Measurements from ENCODE around the gene ZNF175.

The ZNF175 gene

DNA sequence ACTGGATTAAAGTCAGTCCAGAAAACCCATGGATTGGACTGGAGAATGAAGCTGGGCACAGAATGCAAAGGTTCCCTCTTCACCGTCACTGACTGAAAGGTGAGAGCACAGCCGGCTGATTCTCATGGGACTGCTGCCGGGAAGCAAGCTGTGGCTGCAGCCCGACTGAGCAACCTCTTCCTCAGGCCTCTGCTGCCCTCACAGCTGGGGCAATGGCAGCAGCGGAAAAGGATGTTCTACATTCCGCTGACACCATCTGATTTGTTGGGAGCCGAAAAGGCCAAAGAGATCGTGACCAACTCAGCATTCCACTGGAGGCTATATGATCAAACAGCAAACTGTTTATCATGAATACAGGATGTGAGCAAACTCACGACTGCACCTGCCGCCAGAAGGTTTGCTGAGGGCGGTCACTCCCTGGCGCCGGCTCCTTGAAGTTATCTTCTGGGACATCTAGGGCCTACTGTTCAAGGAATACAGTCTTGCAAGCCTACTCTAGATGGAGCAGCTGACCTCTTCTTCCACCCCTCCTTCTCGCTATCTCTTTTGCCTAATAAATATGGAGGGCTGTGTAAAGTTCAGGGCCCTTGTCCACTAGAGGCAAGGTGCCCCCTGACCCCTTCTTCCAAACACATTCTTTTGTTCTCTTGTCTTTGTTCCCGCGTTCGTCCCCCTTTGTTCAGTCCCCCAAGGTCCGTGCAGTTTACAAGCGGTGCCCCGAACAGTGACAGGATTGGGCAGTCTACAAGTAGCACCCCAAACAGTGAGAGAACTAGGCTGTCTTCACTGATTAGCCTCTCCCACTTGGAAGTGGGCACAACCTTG is 20.0 kb upstream of the ZNF175 start:
- no peak for FAIRE-seq

DNA sequence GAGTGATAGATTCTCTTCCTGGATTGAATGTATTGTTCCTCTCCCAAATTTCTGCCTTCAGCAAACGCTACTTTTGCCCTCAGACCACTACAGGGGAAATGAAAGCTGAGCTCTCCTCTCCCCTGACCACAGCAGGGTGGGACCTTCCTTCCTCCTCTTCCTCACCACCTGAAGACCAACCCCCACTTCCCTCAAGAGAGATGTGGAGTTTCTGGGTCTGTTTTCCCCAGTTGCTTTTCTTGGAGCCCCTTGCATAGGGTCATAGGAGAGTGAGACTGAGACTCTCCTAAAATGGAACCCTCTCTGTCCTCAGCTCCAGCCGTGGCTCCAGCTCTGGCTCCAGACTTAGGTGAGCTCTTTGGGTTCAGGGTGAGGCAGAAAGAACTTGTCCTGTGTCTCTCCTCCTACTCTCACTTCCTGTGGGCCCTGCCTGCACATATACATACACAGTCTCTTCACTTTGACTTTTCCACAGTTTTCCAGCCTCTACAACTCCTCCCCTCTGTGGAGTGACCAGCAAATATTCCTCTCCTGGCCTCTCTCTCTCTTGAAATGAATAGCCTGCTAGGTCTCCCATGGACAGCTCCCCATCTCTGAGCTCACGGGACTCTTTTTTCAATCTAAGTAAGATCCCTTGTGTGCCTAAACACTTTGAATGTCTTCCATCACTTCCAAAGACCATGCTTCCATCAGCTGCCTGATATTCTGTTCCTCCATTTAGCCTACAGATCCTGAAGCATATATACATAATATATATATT is 19.2 kb upstream of the ZNF175 start:
- FAIRE-seq = no peak

DNA sequence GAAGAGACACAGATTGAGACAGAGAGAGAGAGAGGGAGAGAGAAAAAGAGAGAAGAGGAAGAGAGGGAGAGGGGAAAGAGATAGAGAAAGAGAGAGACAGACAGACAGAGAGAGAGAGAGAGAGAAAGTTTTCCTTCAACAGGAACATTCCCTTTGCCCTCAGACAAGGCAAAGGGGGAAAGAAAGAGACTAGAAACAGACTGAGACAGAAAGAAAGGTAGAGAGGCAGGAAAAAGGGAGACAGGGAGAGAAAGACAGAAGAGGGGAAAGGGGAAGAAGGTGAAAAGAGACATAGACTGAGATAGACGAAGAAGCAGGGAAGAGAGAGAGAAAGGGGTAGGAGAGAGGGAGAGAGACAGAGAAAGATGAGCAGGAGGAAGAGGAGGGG is 18.5 kb upstream of the ZNF175 start:
- no peak for FAIRE-seq

DNA sequence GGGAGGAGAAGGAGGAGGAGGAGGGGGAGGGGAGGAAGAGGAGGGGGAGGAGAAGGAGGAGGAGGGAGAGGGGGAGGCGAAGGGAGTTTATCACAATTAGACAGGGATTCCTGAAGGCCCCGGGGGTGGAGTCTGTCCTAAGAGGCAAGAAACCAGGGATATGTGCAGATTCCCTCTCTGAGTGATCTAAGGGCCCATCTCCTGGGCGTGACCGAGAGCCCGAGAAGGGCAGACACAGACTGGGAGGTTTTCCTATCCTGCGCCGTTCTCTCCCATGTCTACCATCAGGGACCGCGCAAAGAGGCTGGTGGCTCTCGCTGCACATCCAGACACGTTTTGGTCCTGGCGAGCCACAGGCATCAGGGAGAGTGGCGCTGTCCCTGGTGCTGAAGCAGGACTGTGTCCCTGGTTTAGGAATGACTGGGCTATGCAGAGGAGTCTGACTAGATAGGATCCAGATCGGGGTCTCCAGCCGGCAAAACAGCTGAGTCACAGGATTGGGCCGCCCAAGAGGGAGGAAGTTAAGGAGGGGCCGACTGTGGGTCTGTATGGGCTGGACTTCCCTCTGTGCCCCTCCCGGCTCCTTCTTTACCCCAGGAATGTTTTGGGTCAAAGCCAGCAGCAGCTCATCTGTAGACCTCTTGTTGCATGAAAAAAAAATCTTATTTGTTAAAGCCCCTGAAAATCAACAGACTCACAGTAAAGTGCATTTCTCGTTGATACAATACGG is 17.9 kb upstream of the ZNF175 start:
- no peak for FAIRE-seq

DNA sequence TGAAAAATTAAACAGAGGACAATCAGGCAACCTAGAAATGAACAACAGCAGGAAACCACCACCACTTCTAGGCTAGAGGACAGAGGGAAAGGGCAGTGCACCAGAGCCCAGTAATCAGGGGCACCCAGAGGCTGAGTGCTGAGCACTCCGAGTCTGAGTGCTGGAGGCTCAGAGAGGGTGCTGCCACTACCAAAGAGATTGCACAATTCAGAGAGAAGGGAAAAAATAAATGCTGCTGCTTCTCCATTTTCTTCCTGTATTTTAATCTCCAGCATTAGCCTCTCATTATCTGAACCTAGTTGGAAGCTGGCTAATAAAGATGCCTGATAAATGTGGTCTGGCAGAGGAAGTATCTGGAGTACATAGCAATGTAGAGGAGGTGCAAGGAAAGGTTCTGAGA is 11.8 kb upstream of the ZNF175 start:
- FAIRE-seq = no peak

DNA sequence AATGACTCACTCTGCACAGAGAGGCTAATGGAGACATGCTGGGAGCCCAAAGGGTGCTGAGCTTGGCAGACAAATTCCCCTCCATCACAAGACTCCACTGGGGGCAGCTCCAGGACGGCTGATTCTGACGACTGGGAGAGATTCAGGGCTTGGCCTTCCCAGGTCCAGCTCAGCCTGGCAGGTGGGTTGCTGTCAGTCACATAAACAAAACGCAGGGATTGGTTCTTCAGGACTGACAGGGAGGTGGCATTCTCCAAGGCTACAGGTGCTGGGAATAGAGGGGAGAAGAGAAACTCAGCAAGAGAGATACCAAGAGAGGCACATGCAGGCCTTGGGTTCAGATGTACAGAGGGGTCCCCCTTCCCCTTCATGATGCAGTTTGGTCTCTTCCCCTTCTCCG is 10.7 kb upstream of the ZNF175 start:
- no peak for FAIRE-seq

DNA sequence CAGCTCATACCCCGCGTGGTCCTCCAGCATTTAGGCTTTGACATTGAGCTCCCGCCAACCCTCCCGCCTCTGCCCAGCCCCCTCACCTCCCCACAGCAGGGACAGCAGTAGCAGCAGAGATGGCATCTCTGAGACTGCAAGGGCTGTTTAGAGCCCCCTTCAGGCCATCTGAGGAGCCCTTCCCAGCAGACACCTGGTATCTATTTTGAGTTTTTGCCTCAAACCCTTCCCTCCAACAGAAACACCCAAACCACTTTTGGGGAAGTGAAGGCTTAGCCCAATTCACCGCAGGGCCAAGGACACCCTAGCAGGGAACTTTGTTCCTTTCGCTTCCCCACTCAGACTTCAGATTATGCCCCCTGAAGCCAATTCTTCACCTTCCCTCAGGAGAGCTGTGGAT is 6.3 kb upstream of the ZNF175 start:
- no peak for FAIRE-seq

DNA sequence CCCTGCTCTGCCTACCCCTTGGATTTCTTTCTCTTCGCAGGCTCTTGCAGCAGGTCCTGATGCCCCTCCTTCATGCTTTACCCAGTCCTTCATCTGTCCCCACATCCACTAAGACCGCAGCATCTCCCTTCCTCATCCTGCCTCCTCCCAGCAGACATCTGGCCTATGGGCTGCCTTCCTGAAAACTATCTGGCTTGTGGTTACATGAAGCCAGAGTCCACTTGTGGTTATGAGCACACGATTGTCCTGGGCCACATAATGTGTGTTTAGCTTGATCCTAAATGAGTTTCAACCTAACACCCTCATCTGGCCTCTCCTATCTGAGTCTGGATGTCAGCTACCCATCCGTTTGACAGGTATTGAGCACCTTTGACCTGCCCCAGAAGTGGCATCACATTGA is 5.5 kb upstream of the ZNF175 start:
- FAIRE-seq = no peak

DNA sequence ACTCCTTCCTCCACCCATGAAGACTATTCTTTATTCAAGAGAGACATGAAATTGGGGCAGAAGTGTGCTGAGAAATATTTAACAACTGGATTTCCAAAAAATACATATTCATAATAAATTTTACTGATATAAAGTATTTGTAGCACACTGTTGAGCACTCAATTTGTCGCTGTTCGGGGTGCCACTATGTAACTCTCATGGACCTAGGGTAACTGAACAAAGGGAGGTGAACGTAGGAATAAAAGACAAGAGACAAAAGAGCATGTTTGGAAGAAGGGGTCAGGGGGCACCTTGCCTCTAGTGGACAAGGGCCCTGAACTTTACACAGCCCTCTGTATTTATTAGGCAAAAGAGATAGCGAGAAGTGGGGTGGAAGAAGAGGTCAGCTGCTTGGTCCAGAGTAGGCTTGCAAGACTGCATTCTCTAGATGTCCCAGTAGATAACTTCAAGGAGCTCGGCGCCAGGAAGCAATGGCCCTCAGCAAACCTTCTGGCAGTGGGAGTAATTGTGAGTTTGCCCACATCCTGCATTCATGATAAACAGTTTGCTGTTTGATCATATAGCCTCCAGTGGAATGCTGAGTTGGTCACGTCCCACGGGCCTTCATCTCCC is 4.5 kb upstream of the ZNF175 start:
- no peak for FAIRE-seq

DNA sequence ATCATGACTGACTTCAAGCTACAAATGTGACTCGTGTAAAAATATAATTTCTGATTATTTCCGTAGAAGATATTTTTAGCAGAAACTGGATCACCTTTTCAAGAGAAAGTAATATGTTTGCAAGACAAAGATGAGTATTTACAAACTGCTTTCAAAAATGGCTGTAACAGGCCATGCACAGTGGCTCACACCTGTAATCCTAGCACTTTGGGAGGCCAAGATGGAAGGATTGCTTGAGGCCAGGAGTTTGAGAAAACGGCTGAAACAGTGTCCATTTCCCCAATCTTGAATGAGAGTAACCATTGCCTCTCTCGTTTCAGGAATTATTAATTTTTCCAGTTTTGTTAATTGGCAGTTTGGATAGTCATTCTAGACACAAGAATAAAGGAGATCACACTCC is 3.5 kb upstream of the ZNF175 start:
- no peak for FAIRE-seq

DNA sequence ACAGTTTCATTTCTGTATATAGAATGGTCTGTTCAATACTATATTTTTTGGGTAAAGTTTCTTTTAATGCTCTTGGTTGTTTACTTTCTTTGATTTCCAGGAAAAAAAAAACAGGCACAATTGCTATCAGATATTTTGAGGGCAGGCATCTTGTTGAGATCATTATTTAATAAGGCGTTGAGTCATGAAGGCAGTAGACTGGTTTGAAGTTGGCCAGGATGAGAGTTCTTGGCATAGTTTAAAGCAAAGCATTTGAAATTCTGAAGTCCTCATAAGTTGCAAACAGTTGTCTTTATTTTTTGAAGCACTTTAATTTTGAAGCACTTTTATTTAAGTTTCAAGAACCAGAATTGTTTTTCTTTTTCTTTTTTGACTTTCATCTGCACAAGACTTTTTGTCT is 2.6 kb upstream of the ZNF175 start:
- FAIRE-seq = no peak

DNA sequence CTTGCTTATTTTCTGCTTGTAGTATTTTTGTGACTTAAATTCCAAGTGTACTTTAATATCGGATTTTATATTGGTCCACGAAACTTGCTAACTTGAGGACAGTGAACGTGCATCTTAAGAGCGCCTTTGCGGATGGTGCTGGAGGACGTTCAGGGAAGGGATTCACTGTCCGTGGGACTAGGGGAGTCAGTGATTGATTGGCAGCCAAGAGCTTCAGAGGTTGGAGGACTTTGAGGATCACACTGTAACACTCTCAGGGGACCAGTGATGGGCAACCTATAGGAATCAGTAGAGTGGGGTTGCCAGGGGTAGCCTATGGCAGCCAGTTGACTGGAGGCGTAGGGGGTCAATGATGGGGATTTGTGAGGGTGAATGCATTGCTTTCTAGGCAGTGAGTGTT is 516 bp downstream of the ZNF175 start:
- FAIRE-seq = no peak

DNA sequence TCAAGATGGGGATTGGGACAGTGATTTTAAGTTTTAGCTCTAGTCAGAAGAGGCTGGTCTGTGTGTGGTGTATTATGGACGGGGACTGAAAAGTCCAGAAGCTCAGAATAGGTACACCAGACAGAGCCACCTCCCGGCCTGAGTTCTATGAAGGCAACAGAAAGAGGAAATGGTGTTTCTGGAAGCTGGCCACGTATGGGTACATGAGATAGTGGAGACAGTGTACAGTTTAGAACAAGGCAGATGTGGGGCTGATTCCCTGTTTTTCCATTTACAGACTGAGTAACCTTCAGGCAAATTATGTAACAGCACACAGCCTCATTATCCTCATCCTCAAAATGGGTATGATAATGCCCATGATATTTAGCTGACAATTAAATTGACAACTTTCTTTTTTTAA is 1.3 kb downstream of the ZNF175 start:
- no peak for FAIRE-seq

DNA sequence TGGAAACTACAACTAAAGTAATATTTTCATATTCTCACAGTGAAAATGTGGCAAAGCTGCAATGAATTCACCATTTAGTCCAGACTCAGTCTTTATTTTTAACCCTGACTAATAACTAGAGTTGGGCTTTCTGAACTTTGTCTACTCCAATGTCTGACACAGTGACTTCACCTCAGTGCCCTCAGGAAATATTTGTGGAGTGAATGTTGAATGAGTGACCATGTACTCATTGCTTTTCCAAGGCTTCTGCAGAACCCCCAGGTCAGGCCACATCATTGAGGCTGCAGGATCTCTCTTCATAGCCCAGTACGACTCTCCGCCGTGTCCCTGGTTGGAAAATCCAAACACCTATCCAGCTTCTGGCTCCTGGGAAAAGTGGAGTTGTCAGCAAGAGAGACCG is 1.8 kb downstream of the ZNF175 start:
- FAIRE-seq = no peak

DNA sequence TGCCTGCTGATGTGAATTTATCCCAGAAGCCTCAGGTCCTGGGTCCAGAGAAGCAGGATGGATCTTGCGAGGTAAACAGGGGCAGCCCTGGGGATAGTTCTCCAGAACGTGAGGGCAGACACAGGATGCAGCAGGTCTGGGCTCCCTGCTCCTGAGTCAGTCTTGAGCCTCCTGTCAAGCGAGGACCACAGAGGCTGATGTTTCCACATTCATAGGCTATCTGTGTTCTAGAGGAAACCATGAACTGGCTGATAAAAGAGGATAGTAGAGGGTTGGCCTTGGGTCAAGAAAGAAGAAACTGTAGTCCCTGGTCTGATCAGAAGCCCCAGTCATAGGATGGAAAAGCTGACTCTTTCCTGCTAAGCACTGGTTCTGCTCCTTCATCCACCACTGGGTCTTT is 2.2 kb downstream of the ZNF175 start:
- no peak for FAIRE-seq

DNA sequence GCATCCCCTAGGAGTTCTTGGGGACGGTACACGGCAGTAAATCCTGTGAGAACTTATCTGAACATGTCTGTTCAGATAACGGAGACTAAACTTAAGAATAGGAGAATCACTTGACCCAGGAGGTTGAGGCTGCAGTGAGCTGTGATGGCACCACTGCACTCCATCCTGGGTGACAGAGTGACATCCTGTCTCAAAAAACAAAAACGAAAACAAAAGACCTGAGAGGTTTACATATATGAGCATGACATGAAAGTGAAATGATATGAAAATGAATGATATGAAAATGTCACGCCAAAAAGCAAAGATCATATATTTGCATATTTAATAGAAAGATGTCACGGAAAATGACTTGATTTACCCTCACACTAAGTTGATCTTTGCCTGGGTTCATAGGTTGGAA is 5.8 kb downstream of the ZNF175 start:
- no peak for FAIRE-seq

DNA sequence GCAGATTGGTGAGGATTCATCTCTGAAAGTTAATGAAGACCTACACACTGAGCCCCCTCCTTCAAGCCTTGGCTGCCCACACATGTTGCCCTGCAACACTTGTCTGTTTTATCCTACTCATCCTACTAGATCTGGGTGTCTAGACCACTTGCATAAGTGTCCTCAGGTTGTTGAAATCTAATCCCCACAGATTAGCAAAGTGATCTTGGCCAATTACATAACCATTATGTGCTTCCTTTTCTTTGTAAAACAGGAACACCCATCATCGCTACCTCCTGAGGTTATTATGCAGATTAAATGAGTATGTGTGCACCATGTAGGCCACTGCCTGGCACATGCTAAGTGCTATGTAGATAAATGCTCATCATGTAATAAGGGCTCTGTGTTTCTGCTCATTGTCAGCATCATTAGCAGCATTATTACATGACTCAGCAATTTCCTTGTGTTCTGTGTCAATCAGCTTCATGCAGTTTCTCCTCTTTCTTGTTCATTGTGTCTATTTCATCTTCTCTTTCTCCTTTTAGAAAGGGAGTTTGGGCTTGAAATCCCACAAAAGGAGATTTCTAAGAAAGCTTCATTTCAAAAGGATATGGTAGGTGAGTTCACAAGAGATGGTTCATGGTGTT is 15.1 kb downstream of the ZNF175 start:
- FAIRE-seq = no peak

DNA sequence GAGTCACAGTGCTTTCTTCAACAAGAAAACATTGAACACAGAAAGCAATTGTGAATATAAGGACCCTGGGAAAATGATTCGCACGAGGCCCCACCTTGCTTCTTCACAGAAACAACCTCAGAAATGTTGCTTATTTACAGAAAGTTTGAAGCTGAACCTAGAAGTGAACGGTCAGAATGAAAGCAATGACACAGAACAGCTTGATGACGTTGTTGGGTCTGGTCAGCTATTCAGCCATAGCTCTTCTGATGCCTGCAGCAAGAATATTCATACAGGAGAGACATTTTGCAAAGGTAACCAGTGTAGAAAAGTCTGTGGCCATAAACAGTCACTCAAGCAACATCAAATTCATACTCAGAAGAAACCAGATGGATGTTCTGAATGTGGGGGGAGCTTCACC is 15.7 kb downstream of the ZNF175 start:
- no peak for FAIRE-seq

DNA sequence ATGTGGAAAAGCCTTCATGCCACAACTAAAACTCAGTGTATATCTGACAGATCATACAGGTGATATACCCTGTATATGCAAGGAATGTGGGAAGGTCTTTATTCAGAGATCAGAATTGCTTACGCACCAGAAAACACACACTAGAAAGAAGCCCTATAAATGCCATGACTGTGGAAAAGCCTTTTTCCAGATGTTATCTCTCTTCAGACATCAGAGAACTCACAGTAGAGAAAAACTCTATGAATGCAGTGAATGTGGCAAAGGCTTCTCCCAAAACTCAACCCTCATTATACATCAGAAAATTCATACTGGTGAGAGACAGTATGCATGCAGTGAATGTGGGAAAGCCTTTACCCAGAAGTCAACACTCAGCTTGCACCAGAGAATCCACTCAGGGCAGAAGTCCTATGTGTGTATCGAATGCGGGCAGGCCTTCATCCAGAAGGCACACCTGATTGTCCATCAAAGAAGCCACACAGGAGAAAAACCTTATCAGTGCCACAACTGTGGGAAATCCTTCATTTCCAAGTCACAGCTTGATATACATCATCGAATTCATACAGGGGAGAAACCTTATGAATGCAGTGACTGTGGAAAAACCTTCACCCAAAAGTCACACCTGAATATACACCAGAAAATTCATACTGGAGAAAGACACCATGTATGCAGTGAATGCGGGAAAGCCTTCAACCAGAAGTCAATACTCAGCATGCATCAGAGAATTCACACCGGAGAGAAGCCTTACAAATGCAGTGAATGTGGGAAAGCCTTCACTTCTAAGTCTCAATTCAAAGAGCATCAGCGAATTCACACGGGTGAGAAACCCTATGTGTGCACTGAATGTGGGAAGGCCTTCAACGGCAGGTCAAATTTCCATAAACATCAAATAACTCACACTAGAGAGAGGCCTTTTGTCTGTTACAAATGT is 16.4 kb downstream of the ZNF175 start:
- no peak for FAIRE-seq

DNA sequence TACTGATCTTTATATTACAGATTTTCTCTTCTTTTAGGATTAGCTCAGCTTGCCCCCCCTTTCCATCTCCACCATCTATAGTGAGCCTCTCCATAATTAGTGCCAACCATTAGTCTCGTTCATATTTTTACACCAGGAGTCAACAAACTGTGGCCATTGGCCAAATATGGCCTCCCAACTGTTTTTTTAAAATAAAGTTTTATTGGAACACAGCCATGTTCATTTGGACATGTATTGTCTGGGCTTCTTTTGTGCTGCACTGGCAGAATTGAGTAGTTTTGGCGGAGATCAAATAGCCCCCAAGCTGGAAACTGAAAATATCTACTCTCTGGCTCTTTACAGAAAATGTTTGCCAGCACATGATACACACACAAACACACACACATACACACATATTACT is 18.4 kb downstream of the ZNF175 start:
- FAIRE-seq = no peak

DNA sequence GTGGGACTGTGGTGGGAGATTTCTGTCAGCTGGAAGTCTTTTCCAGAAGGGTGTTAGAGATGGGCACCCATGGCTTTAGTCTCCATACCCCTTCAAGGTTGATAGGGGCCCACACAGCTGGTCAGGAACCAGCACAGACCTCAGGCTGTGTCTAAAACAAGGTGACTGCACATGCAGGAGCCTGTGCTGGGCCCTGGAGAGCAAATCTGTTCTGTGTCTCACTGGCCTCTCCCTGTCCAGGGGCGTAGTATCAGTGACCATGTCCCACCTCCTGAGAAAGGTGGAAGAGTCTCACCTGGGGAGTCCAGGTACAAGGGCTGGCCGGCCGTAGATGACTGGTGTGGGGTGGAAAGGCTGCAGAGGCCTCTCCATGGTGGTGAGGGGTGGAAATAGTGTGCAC is 19.4 kb downstream of the ZNF175 start:
- no peak for FAIRE-seq

DNA sequence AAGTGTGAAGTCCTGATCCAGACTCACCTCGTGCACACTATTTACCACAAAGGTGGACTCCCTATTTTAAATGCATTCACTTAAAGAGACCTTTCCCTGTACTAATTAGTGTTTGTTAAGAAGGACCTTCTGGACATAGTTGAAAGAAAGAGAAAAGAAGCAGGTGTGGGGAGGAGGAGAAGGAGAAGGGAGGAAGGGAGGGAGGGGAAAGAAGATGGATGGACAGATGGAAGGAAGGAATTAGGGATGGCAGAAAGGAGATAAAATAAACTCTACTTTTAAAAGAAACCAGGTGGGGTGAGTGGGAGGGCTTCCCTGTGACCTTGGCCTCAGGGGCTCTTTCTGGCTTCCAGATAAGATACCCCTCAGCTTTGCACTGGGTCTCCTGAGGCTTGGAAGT is 21.4 kb downstream of the ZNF175 start:
- no peak for FAIRE-seq
